ENCODE measurements around the gene ETNPPL.

Gene ETNPPL

GRCh38 chr4:108762559-108763225, at the start of gene ETNPPL:
ETNPPL (minus strand) TSS chr4:108763053; CDS start chr4:108762898, 155 bp downstream.
- no peak for DNase-seq

DNA sequence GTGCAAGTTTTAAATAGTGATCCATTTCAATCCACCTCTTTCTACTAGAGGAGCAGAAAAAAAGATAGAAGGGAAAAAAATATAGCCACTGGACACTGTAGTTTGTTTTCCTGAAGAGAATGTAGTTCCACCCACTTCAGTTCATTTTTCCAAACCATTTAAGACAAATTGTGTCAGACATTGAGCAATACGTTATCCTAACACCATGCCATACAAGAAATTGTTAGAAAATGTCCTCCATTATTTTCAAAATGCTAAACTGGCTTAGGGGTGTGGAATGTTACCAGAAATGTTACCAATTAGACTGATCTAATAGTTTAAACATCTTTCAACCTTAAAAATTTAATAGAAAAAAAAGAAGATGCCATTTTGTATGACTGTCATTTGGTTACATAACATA, 48.6 kb upstream of the ETNPPL start:
- DNase-seq = no peak

DNA sequence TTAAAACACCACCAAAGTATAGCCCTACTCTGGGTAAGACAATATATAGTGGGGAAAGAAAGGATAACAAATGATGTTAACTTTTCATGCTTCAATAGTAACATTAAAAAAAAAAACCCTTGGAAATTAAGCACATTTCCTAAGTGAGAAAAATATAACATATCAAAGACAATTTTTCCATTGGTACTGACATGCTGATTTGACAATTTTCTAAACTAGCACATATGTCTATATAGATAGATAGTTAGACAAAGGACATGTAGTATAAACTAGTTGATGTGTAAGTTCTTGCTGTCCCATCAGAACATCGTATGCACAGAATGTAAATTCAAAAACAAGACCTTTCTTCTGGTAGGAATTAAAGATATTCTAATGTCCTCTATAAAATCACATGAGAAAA, 47.2 kb upstream of the ETNPPL start:
- no peak for DNase-seq

GRCh38 chr4:108804648-108805273, 41.9 kb upstream of the ETNPPL start:
- DNase-seq = no peak

- no peak for DNase-seq
Measured at GRCh38 chr4:108799306-108799705, 36.5 kb upstream of the ETNPPL start.

GRCh38 chr4:108796173-108796572, 33.3 kb upstream of the ETNPPL start:
- DNase-seq = no peak

DNA sequence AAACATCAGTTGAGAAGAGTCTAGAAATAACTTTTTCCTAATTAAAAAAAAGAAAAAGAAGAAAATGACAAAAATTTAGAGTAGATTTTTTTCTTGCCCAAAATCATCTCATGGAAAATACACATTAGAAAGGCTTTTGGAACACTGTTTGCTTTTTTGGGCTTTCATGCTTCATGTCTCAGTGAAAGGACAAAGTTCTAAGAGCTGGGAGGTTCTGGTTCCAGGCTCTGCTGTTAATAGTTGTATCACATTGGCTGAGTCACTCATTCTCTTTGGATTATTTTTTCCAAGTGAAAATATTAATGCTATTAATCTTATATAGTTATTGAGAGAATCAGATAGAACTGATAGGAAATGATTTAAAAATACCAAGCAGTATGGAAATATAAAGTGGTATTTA, 32.9 kb upstream of the ETNPPL start:
- DNase-seq = no peak

GRCh38 chr4:108794136-108794535, 31.3 kb upstream of the ETNPPL start:
- no peak for DNase-seq

GRCh38 chr4:108793415-108793814, 30.6 kb upstream of the ETNPPL start:
- no peak for DNase-seq

DNA sequence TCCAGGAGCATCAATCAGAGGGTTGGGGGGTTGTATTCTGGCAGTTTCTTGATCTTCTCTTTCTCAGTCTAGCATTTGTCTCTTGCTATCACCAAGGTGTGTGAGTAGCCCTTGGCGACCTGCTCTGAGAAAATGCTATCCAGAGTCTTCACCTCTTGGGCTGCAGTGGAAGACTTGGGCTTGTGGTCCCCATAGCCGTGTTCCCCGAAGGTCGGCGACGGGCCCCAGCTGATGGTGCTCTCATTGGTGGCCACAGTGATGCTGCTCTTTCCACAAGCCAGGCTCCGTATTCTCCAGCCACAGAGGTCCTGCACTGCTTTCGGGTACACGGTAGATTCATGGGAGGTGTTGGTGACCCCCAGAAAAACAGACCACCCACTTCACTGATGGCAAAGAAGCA, 25.9 kb upstream of the ETNPPL start:
- no peak for DNase-seq

DNA sequence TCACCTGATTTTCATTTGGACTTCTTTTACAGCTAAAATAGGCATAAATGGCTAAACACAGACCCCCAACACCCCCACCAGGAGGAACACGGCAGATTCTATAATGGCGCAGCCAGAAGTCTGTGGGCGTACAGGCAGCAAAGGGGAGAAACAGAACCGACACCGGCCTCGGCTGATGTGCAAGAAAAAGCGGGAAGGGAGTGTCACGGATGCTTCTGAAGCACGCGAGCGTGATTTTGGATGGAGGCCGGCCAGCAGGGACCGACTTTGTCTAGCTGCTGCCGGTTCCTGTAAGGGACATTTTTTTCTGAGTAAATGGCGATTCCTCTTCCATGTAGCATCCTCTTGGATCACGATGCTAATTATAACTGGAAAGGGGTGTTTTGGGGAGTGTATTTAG, 24.9 kb upstream of the ETNPPL start:
- no peak for DNase-seq

DNA sequence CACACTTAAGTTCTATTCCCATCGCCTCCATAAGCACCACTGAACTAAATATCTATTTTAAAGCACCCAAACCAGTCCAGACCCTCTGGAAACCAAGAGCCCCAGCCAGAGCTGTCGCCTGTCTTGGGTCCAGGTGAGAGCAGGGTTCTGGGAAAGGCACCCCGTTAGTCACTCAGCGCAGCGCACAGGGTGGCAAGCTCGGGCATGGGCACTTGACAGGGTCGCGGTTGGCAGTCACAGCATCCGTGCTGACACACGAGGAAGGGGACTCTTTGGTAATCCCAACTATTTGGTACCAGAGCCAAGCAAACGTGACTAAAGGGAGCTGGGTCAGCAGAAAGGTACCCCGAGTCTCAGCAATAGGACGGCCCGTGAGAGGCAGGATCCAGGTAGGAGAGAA, 24.3 kb upstream of the ETNPPL start:
- DNase-seq = no peak

DNA sequence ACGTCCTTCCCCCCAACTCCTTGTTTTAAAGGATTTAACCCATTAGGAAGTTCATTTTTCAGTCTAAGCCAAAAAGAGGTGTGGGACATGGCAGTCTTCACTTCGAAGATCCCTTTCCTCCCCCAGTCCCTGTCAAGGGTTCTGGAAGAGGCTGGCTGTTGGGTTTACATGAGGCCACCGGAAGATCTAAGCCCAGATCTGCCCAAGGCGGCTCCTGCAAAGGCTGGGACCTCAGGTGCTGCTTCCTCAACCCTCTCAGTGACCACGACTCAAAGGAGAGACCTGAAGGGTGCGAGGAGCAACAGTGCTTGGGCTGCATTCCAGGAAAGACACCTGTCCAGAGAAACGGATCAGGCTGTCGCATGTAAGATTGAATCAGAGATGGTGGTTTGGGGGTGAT, 23.5 kb upstream of the ETNPPL start:
- DNase-seq = no peak

GRCh38 chr4:108783665-108784463, 21.0 kb upstream of the ETNPPL start:
- DNase-seq = no peak

DNA sequence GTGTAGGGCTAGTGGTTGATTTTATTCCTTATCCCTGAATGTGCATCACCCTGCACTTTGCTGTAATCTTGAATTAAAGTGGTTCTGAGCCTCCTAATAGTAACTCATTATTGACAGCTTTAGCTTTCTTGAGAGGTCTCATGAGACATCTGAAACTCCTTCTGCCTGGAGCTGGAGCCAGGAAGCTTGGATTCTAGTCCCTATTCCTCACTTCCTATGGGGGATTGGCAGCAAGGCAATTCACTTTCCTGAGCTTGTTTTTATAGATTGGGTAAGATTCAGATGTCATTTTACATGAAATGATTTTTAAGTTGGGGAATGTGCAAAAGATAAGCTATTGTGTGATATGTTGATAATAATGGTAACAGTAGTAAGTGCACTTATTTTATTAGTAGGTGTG, 17.1 kb upstream of the ETNPPL start:
- no peak for DNase-seq

DNA sequence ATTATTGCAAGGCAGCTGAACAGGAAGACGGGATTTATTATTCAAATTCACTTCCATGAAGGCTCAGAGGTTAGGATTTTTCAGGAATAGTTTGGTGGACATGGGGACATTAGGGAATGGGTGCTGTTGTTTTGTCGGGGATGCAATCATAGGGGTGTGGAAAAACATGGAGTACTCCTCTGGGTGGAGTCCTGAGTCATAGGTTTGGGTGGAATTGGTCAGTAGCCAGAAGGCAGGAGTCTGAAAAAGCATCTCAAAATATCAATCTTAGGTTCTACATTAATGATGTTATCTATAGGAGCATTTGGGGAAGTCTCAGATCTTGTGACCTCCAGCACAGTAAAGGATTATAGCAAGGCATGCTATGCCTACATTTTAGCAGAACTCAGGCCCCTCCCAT, 14.5 kb upstream of the ETNPPL start:
- no peak for DNase-seq

- no peak for DNase-seq
Measured at GRCh38 chr4:108775921-108776320, 13.1 kb upstream of the ETNPPL start.

DNA sequence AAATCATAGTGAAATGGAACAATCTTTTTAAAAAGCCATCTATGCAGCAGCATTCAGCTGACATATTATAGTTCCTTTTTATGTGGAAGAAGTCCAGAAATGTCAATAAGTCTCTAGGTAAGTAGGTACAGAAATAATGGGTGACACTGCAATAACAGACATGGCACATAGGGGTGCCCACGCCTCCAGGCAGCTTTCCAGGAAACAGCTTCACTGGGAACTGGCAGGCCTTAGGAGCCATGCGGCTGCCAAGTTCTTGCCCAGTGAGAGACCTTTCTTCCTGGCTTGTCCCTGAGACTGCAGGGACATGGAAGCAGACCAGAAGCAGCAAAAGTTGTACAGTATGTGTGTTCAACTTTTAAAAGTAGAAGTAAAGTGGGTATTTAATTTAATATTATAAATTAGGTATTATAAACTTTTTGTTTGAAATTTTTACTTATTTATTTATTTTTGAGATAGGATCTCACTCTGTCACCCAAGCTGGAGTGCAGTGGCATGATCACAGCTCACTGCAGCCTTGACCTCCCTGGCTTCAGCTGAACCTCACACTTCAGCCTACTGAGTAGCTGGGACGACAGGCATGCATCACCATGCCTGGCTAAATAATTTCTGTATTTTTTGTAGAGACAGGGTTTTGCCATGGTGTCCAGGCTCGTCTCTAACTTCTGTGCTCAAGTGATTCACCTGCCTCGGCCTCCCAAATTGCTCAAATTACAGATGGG, 12.1 kb upstream of the ETNPPL start:
- no peak for DNase-seq

- no peak for DNase-seq
Measured at GRCh38 chr4:108772402-108772801, 9.5 kb upstream of the ETNPPL start.

DNA sequence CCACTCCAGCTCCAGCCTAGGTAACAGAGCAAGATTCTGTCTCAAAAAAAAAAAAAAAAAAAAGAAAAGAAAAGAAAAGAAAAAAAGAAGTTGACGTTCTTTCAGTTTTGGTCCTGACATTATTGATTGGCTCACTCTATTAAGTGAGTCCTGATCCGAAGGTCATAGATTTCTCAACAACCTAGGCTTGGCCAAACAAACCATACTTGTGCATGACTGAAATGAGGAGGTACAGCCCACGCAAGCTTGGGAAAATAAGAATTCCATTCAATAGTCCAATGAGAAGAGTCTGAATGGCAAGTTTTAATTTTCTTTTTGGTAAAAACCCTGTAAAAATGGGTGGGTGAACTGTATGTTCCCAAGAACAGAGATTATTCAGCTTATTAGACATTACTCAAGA, 3.2 kb upstream of the ETNPPL start:
- no peak for DNase-seq

DNA sequence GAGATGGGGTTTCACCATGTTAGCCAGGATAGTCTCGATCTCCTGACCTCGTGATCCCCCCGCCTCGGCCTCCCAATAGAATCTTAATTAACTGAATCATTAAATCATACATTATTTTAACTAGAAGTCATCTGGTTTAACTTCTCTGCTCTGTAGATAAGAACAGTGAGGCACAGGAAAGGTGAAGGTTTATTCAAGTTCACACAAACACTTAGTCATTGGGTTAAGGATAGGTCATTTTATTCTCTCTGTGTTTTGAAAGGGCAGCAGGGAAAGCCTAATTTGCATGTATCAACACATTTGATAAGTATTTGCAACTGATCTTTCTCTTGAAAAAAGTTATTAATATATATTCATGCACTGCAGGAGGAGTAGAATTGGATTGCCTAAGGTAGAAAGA, 1.1 kb upstream of the ETNPPL start:
- DNase-seq = no peak

GRCh38 chr4:108763226-108763593, 357 bp upstream of the ETNPPL start:
- DNase-seq = no peak

GRCh38 chr4:108758498-108758897, 4.4 kb downstream of the ETNPPL start:
- no peak for DNase-seq

GRCh38 chr4:108754327-108754726, 8.5 kb downstream of the ETNPPL start:
- DNase-seq = no peak

All from GF-D8 (cell line).